ENCODE data around the gene CCL1. TPM values are rescaled to one million over a fixed set of nuclear protein-coding genes. Genes with fewer than 3 reads are reported as not detected.

The CCL1 gene
- total and polyA plus RNA-seq, 2 experiments from 2014 or later = not detected

DNA sequence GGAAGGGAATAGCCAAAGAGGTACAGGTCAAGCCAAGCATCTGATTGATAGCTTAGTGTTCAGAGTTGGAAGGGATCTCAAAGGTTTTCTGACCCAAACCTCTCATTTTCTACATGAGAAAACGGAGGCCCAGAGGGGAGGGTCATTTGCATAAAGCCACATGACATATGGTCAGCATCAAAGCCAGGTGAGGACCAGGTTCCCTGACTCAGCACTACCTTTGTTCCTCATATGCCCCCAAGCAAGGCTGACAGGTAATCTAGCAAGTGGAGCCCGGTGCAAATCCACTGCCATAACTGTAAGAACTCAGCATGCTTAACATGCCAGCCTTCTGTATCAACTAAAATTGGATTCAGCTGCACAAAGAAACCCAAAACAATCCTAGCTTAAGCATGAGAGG, 28.2 kb upstream of the CCL1 start:
- H3K27ac Mint-ChIP-seq = no peak overlapping the region

More for the DNA sequence above, 28.2 kb upstream of the CCL1 start:
- peaks cover 14% of the 10 kb centered on the region for H3K9me2 ChIP-seq (ENCODE audit: insufficient read depth)
- H3K4me1 ChIP-seq (ENCODE audit: insufficient read depth) = peaks cover 1% of the 10 kb centered on the region; the same call in 1 of the 2 replicates
- H3K27ac ChIP-seq (ENCODE audit: low read depth) = no peak overlapping the region
- no peak for ATAC-seq
- no peak overlapping the region for H3K4me2 ChIP-seq
- no peak overlapping the region for H3K4me3 ChIP-seq
- no peaks in the 10 kb centered on the region for H3K9me3 Mint-ChIP-seq
- no peaks in the 10 kb centered on the region for H3K36me3 ChIP-seq (ENCODE audit: insufficient read depth)
- H3K4me1 Mint-ChIP-seq = peaks cover 2% of the 10 kb centered on the region; the same call in 2 of the 3 replicates
- no peaks in the 10 kb centered on the region for H3K79me2 ChIP-seq (replicated peaks; ENCODE audit: insufficient read depth)
- H3F3A ChIP-seq (replicated peaks; ENCODE audit: low read depth) = no peaks in the 10 kb centered on the region
- no peak for DNase-seq (ENCODE audit: low spot score)
- no peaks in the 10 kb centered on the region for H4K20me1 ChIP-seq (replicated peaks; ENCODE audit: insufficient read depth)
- H3K4me3 Mint-ChIP-seq = no peak overlapping the region
- H3K27me3 Mint-ChIP-seq (ENCODE audit: insufficient read depth, low read depth, poor library complexity) = no peaks in the 10 kb centered on the region
- H2AFZ ChIP-seq = no peak overlapping the region
- TF ChIP-seq, protein P1, sequence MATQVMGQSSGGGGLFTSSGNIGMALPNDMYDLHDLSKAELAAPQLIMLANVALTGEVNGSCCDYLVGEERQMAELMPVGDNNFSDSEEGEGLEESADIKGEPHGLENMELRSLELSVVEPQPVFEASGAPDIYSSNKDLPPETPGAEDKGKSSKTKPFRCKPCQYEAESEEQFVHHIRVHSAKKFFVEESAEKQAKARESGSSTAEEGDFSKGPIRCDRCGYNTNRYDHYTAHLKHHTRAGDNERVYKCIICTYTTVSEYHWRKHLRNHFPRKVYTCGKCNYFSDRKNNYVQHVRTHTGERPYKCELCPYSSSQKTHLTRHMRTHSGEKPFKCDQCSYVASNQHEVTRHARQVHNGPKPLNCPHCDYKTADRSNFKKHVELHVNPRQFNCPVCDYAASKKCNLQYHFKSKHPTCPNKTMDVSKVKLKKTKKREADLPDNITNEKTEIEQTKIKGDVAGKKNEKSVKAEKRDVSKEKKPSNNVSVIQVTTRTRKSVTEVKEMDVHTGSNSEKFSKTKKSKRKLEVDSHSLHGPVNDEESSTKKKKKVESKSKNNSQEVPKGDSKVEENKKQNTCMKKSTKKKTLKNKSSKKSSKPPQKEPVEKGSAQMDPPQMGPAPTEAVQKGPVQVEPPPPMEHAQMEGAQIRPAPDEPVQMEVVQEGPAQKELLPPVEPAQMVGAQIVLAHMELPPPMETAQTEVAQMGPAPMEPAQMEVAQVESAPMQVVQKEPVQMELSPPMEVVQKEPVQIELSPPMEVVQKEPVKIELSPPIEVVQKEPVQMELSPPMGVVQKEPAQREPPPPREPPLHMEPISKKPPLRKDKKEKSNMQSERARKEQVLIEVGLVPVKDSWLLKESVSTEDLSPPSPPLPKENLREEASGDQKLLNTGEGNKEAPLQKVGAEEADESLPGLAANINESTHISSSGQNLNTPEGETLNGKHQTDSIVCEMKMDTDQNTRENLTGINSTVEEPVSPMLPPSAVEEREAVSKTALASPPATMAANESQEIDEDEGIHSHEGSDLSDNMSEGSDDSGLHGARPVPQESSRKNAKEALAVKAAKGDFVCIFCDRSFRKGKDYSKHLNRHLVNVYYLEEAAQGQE (IDR thresholded peaks at IDR 0.05; ENCODE audit: unreplicated experiment) = no peak
- TF ChIP-seq, protein P2, sequence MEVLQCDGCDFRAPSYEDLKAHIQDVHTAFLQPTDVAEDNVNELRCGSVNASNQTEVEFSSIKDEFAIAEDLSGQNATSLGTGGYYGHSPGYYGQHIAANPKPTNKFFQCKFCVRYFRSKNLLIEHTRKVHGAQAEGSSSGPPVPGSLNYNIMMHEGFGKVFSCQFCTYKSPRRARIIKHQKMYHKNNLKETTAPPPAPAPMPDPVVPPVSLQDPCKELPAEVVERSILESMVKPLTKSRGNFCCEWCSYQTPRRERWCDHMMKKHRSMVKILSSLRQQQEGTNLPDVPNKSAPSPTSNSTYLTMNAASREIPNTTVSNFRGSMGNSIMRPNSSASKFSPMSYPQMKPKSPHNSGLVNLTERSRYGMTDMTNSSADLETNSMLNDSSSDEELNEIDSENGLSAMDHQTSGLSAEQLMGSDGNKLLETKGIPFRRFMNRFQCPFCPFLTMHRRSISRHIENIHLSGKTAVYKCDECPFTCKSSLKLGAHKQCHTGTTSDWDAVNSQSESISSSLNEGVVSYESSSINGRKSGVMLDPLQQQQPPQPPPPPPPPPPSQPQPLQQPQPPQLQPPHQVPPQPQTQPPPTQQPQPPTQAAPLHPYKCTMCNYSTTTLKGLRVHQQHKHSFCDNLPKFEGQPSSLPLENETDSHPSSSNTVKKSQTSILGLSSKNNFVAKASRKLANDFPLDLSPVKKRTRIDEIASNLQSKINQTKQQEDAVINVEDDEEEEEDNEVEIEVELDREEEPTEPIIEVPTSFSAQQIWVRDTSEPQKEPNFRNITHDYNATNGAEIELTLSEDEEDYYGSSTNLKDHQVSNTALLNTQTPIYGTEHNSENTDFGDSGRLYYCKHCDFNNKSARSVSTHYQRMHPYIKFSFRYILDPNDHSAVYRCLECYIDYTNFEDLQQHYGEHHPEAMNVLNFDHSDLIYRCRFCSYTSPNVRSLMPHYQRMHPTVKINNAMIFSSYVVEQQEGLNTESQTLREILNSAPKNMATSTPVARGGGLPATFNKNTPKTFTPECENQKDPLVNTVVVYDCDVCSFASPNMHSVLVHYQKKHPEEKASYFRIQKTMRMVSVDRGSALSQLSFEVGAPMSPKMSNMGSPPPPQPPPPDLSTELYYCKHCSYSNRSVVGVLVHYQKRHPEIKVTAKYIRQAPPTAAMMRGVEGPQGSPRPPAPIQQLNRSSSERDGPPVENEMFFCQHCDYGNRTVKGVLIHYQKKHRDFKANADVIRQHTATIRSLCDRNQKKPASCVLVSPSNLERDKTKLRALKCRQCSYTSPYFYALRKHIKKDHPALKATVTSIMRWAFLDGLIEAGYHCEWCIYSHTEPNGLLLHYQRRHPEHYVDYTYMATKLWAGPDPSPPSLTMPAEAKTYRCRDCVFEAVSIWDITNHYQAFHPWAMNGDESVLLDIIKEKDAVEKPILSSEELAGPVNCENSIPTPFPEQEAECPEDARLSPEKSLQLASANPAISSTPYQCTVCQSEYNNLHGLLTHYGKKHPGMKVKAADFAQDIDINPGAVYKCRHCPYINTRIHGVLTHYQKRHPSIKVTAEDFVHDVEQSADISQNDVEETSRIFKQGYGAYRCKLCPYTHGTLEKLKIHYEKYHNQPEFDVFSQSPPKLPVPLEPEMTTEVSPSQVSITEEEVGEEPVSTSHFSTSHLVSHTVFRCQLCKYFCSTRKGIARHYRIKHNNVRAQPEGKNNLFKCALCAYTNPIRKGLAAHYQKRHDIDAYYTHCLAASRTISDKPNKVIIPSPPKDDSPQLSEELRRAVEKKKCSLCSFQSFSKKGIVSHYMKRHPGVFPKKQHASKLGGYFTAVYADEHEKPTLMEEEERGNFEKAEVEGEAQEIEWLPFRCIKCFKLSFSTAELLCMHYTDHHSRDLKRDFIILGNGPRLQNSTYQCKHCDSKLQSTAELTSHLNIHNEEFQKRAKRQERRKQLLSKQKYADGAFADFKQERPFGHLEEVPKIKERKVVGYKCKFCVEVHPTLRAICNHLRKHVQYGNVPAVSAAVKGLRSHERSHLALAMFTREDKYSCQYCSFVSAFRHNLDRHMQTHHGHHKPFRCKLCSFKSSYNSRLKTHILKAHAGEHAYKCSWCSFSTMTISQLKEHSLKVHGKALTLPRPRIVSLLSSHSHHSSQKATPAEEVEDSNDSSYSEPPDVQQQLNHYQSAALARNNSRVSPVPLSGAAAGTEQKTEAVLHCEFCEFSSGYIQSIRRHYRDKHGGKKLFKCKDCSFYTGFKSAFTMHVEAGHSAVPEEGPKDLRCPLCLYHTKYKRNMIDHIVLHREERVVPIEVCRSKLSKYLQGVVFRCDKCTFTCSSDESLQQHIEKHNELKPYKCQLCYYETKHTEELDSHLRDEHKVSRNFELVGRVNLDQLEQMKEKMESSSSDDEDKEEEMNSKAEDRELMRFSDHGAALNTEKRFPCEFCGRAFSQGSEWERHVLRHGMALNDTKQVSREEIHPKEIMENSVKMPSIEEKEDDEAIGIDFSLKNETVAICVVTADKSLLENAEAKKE (CRISPR knock-in tag; IDR thresholded peaks at IDR 0.05) = no peak
- no peak for TF ChIP-seq EZH2 (IDR thresholded peaks at IDR 0.05; ENCODE audit: low read depth, unreplicated experiment)
- TF ChIP-seq, protein P3, sequence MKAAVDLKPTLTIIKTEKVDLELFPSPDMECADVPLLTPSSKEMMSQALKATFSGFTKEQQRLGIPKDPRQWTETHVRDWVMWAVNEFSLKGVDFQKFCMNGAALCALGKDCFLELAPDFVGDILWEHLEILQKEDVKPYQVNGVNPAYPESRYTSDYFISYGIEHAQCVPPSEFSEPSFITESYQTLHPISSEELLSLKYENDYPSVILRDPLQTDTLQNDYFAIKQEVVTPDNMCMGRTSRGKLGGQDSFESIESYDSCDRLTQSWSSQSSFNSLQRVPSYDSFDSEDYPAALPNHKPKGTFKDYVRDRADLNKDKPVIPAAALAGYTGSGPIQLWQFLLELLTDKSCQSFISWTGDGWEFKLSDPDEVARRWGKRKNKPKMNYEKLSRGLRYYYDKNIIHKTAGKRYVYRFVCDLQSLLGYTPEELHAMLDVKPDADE (IDR thresholded peaks at IDR 0.05) = no peak
- no peaks in the 10 kb centered on the region for H3K27me3 ChIP-seq (ENCODE audit: insufficient read depth)
- no peaks in the 10 kb centered on the region for H3K36me3 Mint-ChIP-seq (ENCODE audit: low read depth)
